Measurements from ENCODE around the gene MGAT4A. TPM values are rescaled to one million over a fixed set of nuclear protein-coding genes. Genes with fewer than 3 reads are reported as not detected.
A peak's percentile ranks its signal among the peaks of the same experiment; 100 is the strongest.

Gene MGAT4A
- total and polyA plus RNA-seq, 2 of the 13 experiments (the other 11 are each of a cell fraction or from before 2014, with no cell fraction given): 47.2 to 90.9 TPM

GRCh38 chr2:98583816-98584618, 146.9 kb downstream of the MGAT4A start (continued):
- TF ChIP-seq AHDC1 (CRISPR knock-in tag; IDR thresholded peaks at IDR 0.05; ENCODE audit: borderline replicate concordance) (peak; percentile 69), NFIC (IDR thresholded peaks at IDR 0.05; ENCODE audit: low read length) (no peak), ARID2 (CRISPR knock-in tag; IDR thresholded peaks at IDR 0.05; ENCODE audit: borderline replicate concordance) (no peak), ZNF687 (CRISPR knock-in tag; IDR thresholded peaks at IDR 0.05) (peak; percentile 98), TARDBP (CRISPR knock-in tag; IDR thresholded peaks at IDR 0.05) (peak; percentile 77; the same call in 1 of the 2 replicates), ZFP82 (CRISPR knock-in tag; IDR thresholded peaks at IDR 0.05; ENCODE audit: borderline replicate concordance) (no peak), TFE3 (CRISPR knock-in tag; IDR thresholded peaks at IDR 0.05) (0 out of 2 replicates have a peak, but pooled peaks have one; percentile 46), ZSCAN25 (CRISPR knock-in tag; IDR thresholded peaks at IDR 0.05) (peak; percentile 70; the same call in 1 of the 2 replicates), FUBP1 (CRISPR knock-in tag; IDR thresholded peaks at IDR 0.05; ENCODE audit: borderline replicate concordance) (no peak), NFKB2 (CRISPR knock-in tag; IDR thresholded peaks at IDR 0.05; ENCODE audit: borderline replicate concordance) (peak; percentile 84; the same call in 1 of the 2 replicates), TCF12 (IDR thresholded peaks at IDR 0.05) (no peak), TCF12 (CRISPR knock-in tag; IDR thresholded peaks at IDR 0.05) (no peak), HDAC1 (CRISPR knock-in tag; IDR thresholded peaks at IDR 0.05) (peak; percentile 39; the same call in 1 of the 2 replicates), ZNF780A (CRISPR knock-in tag; IDR thresholded peaks at IDR 0.05) (0 out of 2 replicates have a peak, but pooled peaks have one; percentile 79), GATAD1 (CRISPR knock-in tag; IDR thresholded peaks at IDR 0.05) (peak; percentile 48)
